Measurements from ENCODE around the gene KIRREL2.
"Not testable (repeated sequence)": the region's sequence is repeated elsewhere in the genome, so short reads cannot be mapped to it uniquely, and the experiment has no call there.

KIRREL2 gene

DNA sequence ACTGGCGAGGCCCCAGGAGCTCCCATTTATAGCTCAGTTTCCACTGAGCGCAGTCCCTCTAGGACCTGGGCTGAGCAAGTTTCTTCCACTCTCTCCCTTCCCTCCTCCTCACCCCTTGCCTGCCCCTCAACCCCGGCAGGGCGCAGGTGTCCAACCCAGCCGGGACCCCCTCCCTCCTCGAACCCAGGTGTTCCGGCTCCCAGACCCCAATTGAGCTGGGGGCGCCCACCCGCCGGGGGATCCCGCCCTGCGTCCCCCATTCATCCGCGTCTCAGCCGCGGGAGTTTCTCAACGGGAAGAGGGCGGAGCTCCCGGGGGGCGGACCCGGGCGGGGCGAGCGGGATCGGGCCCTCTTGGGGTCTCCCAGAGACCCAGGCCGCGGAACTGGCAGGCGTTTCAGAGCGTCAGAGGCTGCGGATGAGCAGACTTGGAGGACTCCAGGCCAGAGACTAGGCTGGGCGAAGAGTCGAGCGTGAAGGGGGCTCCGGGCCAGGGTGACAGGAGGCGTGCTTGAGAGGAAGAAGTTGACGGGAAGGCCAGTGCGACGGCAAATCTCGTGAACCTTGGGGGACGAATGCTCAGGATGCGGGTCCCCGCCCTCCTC, at the start of gene KIRREL2:
Gene KIRREL2, plus strand, starts transcription at position 366 of the 604 bp plus-strand sequence. Its CDS starts 209 bp downstream, at position 575.
- DNase-seq (ENCODE audit: low read depth in 2 of 2): no peak

DNA sequence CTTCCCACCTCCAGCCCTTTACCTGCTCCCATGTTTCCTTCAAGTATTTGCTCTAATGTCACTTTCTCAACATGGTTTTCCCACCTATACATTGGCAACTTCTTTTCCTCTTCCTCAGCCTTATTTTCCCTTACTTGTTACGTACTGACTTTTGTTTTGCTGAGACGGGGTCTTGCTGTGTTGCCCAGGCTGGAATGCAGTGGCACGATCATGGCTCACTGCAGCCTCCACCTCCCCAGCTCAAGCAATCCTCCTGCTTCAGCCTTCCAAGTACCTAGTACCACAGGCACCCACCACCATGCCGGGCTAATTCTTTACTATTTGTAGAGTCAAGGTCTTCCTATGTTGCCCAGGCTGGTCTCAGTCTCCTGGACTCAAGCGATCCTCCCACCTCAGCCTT, 49.1 kb upstream of the KIRREL2 start:
- no peak for DNase-seq (ENCODE audit: low read depth in 2 of 2)

DNA sequence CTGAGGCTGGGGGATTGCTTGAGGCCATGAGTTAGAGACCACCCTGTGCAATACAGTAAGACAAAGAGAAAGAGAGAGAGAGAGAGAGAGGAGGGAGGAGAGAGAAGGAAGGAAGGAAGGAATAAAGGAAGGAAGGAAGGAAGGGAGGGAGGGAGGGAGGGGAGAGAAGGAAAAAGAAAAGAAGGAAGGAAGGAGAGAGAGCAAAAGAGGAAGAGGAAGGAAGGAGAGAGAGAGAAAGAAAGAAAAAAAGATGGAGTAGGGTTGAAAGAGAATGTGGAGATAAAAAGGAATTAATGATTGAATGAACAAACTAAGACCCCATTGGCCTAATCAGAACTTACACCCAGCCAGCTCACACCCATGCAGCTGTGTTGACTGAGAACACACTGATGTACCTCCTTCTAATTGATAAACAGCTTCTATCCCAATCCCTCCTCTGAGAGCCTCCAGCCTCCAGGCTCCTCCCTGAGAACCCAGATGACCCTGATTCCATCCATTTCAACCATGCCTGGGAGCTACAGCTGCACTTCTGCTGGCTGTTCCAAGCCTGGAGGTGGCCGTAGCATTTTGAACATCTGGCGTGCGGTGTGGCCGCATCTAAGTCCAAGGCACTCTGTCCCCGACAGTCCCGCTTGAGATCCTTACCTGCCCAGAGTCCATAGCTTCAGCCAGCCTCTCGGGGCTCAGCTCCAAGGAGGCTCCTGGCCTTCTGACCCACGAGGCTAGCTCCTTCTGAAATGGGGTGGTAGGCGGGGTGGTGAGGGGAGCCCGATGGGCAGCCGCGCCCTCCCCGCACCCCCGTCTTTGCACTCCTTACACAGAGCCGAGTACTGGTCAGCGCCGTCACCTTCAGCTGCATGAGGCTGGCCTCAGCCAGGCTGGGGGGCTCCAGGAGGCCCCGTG, 45.1 kb upstream of the KIRREL2 start:
- DNase-seq (ENCODE audit: low read depth in 2 of 2): no peak

DNA sequence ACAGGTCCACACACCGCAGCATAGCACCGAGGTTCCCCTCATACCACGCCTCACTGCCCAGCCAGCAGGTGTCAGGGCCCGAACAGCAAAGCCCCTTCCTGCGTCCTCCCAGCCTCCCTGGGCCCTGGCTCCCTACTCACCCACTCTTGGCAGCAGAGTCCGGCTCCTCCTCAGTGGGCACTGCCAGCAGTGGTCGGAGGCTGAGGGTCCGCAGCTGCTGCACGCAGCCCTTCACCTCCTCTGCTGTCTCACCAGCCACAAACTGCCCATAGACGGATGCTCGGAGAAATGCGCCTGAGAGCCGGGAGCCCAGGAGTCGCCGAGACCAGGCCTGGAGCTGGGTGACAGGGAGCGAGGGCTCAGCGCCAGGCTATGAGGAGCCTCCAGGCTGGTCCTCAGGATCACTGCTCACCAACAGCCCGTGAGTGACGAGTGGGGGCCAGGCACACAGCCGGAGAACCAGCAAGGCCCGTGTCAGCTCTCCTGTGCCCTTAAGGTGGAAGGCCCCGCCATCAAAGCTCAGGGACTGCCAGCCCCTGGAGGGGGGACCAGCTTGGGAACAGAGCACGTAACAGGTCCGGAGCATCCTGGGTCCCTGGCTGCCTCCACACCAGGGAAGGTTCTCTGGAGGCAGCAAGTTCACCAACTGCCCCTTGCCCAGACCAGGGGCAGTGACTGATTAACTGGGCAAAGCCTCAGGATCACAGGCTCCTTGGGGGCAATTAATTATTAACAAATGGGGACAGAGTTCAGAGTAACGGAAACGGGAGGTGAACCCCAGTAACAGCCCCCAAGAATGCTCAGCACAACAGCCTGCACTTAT, 44.3 kb upstream of the KIRREL2 start, which contains the start of gene PRODH2:
Gene PRODH2, minus strand, starts transcription at position 626 of the 823 bp plus-strand sequence. Its CDS starts 40 bp downstream, at position 586.
- no peak for DNase-seq (ENCODE audit: low read depth in 2 of 2)

DNA sequence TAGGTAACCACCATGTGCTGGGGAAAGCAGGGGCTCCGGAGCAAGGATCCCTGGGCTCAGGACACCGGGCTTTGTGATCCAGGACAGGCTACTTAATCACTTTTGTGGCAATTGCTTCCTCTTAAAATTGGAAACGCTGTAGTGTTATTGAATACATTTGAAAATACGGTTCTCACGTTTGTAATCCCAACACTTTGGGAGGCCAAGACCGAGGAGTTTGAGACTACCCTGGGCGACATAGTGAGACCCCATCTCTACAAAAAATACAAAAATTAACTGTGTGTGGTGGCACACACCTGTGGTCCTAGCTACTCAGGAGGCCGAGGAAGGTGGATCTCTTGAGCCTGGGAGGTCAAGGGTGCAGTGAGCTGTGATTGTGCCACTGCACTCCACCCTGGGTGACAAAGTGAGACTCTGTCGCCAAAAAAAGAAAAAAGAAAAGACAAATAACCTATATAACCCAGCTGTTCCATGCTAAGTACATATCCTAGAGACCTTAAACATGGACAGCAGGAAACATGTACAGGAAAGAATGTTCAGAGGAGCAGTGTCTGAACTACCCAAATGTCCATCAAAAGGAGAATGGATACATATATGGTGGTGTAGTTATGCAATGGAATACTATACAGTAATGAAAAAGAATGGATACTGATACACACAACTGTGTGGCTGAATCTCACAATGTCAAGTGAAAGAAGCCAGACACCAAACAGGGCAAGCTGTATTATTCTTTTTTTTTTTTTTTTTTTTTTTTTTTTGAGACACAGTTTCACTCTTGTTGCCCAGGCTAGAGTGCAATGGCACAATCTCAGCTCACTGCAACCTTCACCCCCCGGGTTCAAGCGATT, 43.4 kb upstream of the KIRREL2 start:
- no peak for DNase-seq (ENCODE audit: low read depth in 2 of 2)

DNA sequence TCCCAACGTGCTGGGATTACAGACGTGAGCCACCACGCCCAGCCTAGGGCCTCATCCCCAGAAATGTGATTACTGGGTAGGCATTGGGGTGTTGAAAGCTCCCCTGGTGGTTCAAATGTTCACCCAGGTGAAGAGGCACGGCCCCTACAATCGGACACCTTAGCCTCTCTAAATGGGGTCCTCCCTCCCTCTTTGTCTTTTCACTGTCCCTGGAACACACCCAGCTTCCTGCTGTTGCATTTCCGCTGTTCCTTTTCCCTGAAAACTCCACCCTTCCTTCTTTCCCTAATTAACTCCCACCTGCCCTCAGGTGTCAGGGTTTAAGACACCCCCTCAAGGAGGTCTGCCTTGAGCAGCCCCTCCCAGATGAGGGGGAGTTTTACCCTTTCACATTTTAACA, 40.4 kb upstream of the KIRREL2 start:
- DNase-seq (ENCODE audit: low read depth in 2 of 2): no peak

DNA sequence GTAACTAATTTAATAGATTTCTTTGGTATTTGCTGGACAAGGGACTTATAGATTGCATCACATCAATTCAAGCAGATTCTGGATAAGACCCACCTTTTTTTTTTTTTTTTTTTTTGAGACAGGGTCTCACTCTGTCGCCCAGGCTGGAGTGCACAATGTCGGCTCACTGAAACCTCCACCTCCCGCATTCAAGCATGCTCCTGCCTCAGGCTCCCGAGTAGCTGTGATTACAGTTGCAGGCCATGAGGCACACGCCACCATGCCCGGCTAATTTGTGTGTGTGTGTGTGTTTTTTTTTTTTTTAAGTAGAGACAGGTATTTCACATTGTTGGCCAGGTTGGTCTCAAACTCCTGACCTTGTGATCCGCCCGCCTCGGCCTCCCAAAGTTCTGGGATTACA, 39.9 kb upstream of the KIRREL2 start:
- no peak for DNase-seq (ENCODE audit: low read depth in 2 of 2)

DNA sequence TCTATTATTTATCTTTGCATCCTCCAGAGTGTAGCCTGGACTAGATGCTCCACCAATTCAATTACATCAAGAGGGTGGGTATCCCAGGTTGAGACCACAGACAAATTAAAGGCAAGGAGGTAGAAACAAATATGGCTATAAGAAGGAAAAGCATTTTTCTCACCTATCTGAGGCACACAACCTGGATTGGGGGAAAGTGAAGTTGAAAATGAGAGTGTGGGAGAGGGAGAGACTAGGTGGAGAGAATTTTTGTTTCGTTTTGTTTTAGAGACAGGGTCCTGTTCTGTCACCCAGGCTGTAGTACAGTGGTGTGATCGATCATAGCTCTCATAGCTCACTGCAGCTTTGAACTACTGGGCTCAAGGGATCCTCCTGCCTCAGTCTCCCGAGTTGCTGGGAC, 38.3 kb upstream of the KIRREL2 start:
- no peak for DNase-seq (ENCODE audit: low read depth in 2 of 2)

DNA sequence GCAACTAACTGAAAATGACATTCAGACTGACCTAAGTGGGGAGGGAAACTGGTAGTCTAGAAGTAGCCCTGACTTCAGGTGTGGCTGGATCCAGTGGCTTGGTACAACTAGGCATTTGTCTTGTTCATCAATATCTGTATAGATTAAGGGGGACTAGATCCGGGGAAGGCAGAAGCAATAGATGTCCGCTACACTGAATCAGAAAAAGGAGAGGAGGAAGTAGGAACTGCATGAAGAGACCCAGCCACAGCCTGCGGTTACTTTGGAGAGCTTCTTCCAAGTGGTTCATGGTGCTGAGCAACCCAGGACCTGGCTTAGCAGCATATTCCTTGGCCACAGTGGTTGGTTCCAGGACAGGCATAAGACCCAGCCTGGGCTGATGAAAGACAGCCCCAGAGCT, 34.1 kb upstream of the KIRREL2 start:
- DNase-seq (ENCODE audit: low read depth in 2 of 2): no peak

DNA sequence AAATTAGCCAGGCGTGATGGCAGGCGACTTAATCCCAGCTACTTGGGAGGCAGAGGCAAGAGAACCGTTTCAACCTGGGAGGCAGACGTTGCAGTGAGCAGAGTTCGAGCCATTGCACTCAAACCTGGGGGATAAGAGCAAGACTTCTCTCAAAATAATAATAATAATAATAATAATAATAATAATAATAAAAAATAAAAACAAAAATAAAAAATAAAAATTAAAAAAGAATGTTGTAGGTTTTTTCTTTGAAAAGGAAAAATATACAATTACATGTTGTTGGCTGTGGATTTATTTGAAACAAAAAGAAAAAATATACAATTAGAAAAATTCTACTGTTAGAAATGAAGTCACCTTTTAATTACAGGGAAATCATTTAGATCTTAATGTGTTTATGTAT, 32.6 kb upstream of the KIRREL2 start:
- DNase-seq (ENCODE audit: low read depth in 2 of 2): no peak

DNA sequence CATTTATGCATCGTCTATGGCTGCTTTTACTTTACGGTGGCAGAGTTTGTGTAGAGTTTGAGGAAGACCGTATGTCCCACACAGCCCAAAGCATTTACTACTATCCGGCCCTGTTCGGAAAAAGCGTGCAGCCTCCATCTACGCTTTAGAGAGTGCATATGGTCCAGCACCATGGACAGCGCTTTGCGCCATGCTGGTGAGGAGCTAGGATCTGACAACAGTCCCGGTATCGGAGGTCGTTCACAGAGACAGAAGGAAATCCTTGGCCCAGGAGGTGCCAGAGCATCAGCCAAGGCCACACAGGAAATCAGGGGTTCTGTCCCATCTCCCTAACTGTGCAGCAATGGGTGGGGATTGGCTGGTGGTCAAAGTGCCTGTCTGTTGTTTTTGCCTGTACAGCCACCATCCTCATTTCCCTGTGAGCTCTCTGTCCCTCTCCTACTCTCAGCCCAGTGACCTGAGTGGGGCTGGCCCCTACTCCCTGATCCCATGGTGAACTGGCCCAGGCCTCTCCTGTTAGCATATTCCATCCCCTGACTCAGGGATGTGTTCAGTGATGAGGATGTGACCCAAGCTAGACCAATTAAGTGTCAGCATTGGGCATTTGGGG, 27.9 kb upstream of the KIRREL2 start:
- peak; percentile 28 to 30 for DNase-seq (ENCODE audit: low read depth in 2 of 2)

DNA sequence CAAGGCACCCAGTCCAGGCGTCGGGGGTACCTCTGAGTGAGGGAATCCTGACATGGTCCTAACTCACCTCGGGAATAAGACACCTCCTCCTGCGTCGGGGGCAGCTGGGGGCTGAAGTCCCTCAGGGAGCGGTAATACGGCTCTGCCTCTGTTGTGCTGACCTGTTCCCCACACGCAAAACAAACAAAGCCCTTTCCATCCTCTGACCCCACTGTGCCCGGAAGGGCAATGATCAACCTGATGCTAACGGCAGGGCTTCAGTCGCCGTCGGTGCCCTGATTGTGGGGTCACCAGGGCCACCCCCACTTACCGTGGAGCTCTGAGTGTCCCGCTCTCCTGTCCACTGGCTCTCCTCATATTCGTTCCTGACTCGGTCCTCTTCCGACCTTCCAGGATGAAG, 25.7 kb upstream of the KIRREL2 start:
- DNase-seq (ENCODE audit: low read depth in 2 of 2): no peak

DNA sequence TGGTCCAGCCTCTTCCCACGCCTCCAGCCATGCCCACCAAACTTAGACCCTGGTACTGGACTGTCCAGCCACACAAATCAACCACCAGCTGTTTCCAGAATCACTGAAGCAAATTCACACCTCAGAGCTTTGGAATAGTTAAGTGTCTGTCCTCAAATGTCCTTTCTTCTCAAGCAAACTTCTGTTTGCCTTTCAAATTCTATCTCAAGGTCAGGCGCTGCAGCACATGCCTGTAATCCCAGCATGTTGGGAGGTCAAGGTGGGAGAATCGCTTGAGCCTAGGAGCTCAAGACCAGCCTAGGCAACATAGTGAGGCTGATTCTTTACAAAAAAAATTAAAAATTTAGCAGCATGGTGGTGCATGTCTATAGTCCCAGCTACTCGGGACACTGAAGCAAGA, 24.7 kb upstream of the KIRREL2 start:
- DNase-seq (ENCODE audit: low read depth in 2 of 2): no peak

DNA sequence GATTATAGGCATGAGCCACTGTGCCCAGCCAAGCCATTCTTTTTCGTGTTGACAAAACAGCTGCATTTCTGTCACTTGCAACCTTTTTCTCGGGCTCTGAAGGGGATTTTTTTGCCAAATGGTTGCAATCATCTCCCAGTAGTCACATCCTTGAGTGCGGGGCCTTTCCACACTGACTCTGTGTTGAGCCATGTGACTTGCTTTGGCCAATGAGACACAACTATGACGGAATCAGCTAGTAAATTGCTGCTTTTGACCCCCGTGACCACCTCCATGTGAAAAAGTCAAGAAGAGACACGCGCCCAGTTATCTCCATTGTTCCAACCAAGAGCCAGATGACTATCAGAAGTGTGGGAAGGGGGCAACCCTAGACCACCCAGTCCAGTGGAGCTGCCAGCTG, 22.7 kb upstream of the KIRREL2 start:
- DNase-seq (ENCODE audit: low read depth in 2 of 2): no peak

DNA sequence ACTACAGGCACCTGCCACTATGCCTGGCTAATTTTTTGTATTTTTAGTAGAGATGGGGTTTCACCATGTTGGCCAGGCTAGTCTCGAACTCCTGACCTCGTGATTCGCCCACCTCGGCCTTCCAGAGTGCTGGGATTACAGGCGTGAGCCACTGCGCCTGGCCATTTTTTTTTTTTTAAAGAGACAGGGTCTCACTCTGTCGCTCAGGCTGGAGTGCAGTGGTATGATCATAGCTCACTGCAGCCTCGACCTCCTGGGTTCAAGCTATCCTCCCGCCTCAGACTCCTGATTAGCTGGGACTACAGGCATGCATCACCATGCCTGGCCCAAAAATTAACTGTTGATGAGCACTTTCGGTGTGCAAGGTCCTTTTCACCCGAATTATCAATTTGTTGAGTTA, 20.6 kb upstream of the KIRREL2 start:
- DNase-seq (ENCODE audit: low read depth in 2 of 2): not testable (repeated sequence)

DNA sequence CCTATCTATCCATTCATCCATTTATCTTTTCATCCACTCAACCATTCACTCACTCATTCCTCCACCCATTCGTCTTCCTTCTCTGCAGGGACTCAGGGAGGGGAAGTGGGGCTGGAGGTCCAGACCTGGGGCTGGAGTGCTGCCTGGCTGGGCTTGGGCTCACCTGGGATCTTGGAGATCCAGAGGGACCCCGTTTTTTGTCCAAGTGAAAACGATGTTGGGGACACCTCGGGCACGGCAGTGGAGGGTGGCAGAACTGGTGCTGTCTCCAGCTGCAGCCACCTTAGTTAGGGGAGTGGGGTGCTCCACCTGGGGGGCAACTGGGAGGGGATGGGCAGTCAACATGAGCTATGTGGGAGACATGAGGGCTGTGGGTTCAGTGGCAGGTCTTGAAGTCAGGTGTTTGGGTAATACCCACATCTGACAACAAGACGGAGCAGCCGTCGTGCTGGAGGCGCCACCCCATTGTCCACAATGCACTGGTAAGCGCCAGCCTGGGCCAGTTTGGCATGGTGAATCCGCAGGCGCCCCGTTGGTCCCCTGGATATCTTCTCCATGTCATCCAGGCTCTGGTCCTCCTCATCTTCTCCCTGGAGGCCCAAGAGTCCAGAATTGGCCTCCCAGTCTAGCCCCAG, 14.6 kb upstream of the KIRREL2 start:
- no peak for DNase-seq (ENCODE audit: low read depth in 2 of 2)

DNA sequence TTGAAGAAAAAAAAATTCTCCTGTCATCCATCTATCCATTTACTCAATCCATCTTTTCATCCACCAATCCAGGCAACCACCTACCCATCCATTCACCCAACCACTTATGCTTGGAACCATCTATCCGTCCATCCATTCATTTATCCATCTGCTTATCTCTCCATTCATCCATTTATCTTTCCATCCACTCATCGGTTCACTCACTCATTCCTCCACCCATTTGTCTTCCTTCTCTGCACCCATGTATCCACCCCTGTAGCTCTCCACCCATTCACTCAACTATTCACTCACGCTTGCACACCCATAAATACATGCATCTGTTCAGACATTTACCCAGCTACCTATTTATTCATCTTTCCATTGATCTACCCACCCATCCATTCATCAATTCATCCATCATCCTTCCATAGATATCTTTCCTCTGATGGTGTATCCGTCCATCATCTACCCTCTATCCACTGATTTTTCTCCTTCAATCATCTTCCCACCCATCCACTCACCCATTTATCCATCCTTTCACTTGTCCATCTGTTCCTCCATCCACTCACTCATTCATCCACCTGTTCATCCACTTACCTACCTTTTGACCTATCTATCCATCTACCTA, 13.9 kb upstream of the KIRREL2 start:
- DNase-seq (ENCODE audit: low read depth in 2 of 2): no peak

DNA sequence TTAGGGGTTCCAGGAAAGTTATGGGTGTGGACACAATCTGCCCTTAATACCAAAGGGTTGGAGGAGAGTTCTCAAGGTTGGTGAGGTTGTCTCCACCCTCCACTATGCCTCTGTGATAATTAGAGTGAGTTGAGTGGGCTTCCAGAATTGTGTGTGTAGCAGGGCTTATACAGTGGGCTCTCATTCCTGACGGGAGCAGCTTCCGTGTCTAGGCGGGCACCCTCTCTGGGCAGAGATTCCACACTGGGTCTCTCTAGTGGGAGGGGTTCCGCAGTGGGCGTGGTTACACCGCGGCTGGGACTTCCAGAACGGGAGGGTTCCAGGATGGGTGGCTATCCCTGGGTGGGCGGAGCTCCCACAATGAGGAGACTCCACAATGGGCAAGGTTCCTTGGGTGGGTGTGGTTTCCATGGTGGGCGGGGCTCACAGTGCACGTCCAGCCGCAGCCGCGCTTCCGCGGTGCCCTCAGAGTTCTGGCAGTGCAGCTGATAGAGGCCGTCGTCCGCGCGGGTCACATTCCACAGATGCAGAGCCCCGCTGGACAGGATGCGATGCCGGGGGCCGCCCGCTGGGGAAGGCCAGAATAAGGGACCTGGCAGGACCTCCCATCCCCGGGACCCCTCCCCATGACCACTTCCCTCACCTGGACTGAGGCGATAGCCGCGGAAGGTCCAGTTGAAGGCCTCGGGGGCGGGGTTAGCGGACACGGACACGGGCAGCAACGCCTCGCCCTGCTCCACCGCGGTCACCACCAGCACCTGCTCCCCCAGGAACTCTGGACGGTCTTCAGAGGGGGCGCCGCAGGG, 12.8 kb upstream of the KIRREL2 start:
- no peak for DNase-seq (ENCODE audit: low read depth in 2 of 2)

Data from fibroblast of skin of left quadriceps (primary cell).